ENCODE data around the gene BCAP31. TPM values are rescaled to one million over a fixed set of nuclear protein-coding genes. Genes with fewer than 3 reads are reported as not detected.
A peak's percentile ranks its signal among the peaks of the same experiment; 100 is the strongest.
"Not testable (repeated sequence)": the region's sequence is repeated elsewhere in the genome, so short reads cannot be mapped to it uniquely, and the experiment has no call there.

Gene BCAP31
- total and polyA plus RNA-seq, 11 donors: 59.9 to 162 (median 102) TPM

DNA sequence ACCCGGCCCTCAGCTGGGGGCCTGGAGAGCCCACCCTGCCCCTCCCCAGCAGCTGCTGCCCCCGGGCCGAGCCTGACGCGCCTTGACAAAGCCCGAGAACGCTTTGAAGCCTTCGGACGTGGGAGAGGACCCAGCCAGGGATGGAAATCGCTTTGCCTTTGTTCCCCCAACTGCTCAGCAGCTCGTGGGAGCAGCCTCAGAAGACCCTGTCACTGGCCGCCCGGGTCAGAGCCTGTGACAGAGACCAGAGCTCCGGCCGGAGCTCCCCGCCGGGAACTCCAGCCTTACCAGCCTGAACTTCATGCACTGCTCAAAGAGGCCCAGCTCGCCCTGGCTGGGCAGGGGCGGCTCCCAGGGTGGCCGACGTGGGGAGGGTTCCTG, 39.0 kb downstream of the BCAP31 start:
- H3K4me3 ChIP-seq: no peak overlapping the region
- DNase-seq (peak in 1 of 5 donors; percentile 15), ATAC-seq (no peak)
- peaks cover 0 to 8% (median 0%) of the 10 kb centered on the region in 12 donors for H3K4me1 ChIP-seq
- no peak overlapping the region for H3K27ac ChIP-seq
- TF ChIP-seq POLR2A (IDR thresholded peaks at IDR 0.05): no peak
- TF ChIP-seq, protein P1, sequence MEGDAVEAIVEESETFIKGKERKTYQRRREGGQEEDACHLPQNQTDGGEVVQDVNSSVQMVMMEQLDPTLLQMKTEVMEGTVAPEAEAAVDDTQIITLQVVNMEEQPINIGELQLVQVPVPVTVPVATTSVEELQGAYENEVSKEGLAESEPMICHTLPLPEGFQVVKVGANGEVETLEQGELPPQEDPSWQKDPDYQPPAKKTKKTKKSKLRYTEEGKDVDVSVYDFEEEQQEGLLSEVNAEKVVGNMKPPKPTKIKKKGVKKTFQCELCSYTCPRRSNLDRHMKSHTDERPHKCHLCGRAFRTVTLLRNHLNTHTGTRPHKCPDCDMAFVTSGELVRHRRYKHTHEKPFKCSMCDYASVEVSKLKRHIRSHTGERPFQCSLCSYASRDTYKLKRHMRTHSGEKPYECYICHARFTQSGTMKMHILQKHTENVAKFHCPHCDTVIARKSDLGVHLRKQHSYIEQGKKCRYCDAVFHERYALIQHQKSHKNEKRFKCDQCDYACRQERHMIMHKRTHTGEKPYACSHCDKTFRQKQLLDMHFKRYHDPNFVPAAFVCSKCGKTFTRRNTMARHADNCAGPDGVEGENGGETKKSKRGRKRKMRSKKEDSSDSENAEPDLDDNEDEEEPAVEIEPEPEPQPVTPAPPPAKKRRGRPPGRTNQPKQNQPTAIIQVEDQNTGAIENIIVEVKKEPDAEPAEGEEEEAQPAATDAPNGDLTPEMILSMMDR (IDR thresholded peaks at IDR 0.05): no peak
- H3K27me3 ChIP-seq: peaks cover 0 to 18% (median 0%) of the 10 kb centered on the region in 9 donors
- H3K36me3 ChIP-seq: no peaks in the 10 kb centered on the region
- intact Hi-C loops (cut with DNase I): no loop called here
- WGBS, 4 donors: 64 to 77% (median 66%) methylated on average over 17 to 21 of the region's 21 CpGs
- H3K9me3 ChIP-seq: peaks cover 0 to 4% (median 0%) of the 10 kb centered on the region in 12 donors

DNA sequence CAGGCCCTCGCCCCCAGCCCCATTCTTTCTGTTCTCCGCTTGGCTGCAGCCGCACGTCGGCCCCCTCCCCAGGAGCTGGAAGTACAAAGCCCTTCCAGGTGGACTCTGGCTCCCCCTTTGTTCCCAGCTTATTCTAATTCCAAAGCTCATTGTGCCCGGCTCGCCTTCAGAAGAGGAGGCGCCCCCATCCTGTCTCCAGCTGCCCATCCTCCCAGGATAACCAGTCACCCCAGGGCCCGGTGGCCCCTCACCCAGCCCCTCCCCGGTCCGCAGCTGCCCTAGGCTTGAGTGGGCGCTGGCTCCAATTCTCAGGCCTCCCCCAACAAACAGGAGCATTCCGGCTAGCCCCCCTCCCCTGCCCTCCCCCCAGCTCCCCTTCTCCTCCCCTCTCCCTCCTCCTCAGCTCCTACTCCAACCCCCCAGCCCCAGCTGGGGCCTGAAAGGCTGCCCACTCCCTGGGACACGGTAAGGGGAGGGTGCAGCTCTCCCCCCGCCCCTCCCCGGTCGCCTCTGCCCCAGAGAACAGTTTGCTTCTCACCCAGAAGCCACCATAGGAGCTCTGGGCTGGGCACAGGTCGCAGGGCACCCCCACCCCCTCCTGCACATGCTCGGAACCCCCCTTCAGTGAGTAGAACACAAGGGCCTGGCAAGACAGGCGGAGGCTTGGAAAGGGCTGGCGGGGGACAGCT, 39.6 kb downstream of the BCAP31 start:
- TF ChIP-seq POLR2A (IDR thresholded peaks at IDR 0.05): no peak
- TF ChIP-seq, protein P1 (IDR thresholded peaks at IDR 0.05): no peak
- peak in 2 of 5 donors; percentile 5 to 9 for DNase-seq
- peaks cover 0 to 18% (median 0%) of the 10 kb centered on the region in 9 donors for H3K27me3 ChIP-seq
- H3K36me3 ChIP-seq: no peaks in the 10 kb centered on the region
- H3K9me3 ChIP-seq: peaks cover 0 to 4% (median 0%) of the 10 kb centered on the region in 12 donors
- no peak overlapping the region for H3K27ac ChIP-seq
- intact Hi-C loops (cut with DNase I): no loop called here
- ATAC-seq: no peak
- WGBS, 4 donors: 65 to 75% (median 65%) methylated on average over 17 to 21 of the region's 21 CpGs
- H3K4me3 ChIP-seq: no peak overlapping the region
- H3K4me1 ChIP-seq: peaks cover 0 to 8% (median 0%) of the 10 kb centered on the region in 12 donors

DNA sequence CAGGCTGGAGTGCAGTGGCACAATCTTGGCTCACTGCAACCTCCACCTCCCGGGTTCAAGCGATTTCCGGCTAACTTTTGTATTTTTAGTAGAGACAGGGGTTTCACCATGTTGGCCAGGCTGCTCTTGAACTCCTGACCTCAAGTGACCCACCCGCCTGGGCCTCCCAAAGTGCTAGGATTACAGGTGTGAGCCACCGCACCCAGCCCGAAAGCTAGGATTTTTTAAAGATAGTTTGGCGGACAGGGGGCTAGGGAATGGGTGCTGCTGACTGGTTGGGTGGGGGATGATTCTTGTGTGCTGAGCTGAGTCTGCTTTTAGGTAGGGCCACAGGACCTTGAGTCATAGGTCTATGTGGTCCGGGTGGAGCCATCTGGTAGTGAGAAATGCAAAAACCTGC, 40.7 kb downstream of the BCAP31 start:
- H3K27ac ChIP-seq; H3K4me1 ChIP-seq; ATAC-seq; H3K9me3 ChIP-seq; H3K36me3 ChIP-seq; intact Hi-C loops (cut with DNase I); H3K4me3 ChIP-seq: not testable (repeated sequence)
- WGBS, 4 donors: 93 to 98% (median 95%) methylated on average over 8 of the region's 8 CpGs
- DNase-seq: peak in 1 of 5 donors; percentile 6
- peaks cover 0 to 18% (median 0%) of the 10 kb centered on the region in 9 donors for H3K27me3 ChIP-seq

DNA sequence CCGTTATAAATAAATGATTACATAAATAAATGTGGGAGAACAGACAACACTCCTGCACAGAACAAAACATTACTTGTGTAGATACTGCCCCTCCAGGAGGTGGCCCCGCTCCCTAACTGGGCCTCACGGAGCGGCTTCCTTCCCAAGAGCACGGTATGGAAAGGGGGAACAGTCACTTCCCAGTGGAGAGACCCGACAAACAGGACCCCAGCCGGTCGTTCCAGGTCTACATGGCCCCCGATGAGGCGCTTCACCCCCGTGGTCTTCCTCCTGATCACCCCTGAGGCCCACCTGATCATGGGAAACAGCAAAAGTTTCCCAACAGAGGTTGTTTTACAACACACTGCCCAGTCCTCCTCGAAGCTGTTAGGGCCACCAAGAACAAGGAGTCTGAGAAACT, 43.0 kb downstream of the BCAP31 start:
- no peaks in the 10 kb centered on the region for H3K4me1 ChIP-seq
- WGBS, 4 donors: 65 to 80% (median 76%) methylated on average over 11 to 12 of the region's 12 CpGs
- peaks cover 0 to 22% (median 0%) of the 10 kb centered on the region in 9 donors for H3K27me3 ChIP-seq
- intact Hi-C loops (cut with DNase I): loop anchor here in 1 of 10 donors (1.0 kb wide), 1 partner anchor 51 kb away; no protein-coding TSS in a partner anchor
- H3K4me3 ChIP-seq: no peak overlapping the region
- peaks cover 0 to 4% (median 0%) of the 10 kb centered on the region in 12 donors for H3K9me3 ChIP-seq
- no peak for ATAC-seq
- H3K27ac ChIP-seq: no peak overlapping the region
- H3K36me3 ChIP-seq: no peaks in the 10 kb centered on the region
- DNase-seq: peak in 1 of 5 donors; percentile 23
- no peak for TF ChIP-seq POLR2A (IDR thresholded peaks at IDR 0.05)
- TF ChIP-seq, protein P1 (IDR thresholded peaks at IDR 0.05): no peak

All from heart left ventricle (tissue), 16 donors.